GM12874 (cell line): ENCODE measurements around the gene FOXP1.

Experiments used
- CTCF ChIP-seq: IDR thresholded peaks from 2 replicates; pipeline ENCODE4 v1.5.1; 2011; ENCODE audit warnings: low read depth, mild to moderate bottlenecking, control low read depth, low read length, moderate library complexity; ENCODE audit not compliant: insufficient read depth

FOXP1 gene

GRCh38 chr3:71616571-71617021 is 33.1 kb upstream of the FOXP1 start:
- TF ChIP-seq CTCF: no peak

DNA sequence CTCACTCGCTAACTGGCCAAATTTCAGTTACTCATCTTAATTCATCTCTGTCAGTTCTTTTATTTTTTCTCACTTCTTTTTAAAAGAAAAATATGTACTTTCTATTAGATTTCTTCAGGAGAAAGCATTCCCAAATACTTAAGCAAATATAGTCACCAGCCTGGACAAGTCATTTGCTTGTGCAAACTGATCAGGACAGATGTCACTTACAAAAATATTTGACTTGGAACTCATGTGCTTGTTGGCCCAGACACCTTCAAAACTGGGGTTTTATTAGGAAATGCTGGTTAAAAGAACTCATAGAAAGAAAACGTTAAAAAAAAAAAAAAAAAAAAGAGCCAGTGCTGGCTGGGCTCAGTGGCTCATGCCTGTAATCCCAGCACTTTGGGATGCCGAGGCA is 31.3 kb upstream of the FOXP1 start:
- TF ChIP-seq CTCF: no peak

DNA sequence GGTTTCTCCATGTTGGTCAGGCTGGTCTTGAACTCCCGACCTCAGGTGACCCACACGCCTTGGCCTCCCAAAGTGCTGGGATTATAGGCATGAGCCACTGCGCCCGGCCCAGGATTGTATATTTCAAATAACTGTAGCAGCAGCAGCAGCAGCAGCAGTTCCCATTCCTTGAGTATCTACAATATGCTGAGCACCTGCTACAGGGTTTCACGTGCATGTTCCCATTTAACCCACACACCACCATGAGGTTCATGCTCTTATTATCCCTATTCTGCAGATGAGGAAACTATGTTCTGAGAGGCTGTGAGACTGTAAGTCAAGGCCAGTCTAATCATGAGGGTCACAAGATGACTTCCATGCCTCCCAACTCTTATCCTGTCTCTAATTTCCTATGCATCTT is 30.9 kb upstream of the FOXP1 start:
- no peak for TF ChIP-seq CTCF

- no peak for TF ChIP-seq CTCF
These were observed 27.6 kb upstream of the FOXP1 start for GRCh38 chr3:71611099-71611498.

DNA sequence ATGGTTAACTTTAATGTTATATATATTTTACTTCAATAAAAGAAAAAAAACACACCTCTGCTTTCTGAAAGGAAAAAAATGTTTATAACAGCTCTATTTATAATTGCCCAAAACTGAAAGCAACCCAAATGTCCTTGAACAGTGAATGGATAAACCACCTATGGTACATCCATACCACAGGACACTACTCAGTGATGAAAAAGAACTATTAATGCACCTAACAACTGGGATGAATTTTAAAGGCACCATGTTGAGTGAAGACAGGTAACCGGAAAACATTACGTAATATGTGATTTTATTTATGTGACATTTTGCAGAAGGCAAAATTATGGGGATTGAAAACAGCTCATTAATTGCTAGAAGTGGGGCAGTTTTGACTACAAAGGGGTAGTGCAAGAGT is 23.8 kb upstream of the FOXP1 start:
- TF ChIP-seq CTCF: no peak

GRCh38 chr3:71606582-71606981 is 23.1 kb upstream of the FOXP1 start:
- no peak for TF ChIP-seq CTCF

GRCh38 chr3:71602256-71602655 is 18.7 kb upstream of the FOXP1 start:
- TF ChIP-seq CTCF: no peak

GRCh38 chr3:71601811-71602210 is 18.3 kb upstream of the FOXP1 start:
- no peak for TF ChIP-seq CTCF
